K562 (cell line): ENCODE results near the gene GATAD2B. TPM values are rescaled to one million over a fixed set of nuclear protein-coding genes. Genes with fewer than 3 reads are reported as not detected.

ENCODE experiments used
- C11orf30 ChIP-seq: fragments of 450-650 bp; IDR thresholded peaks from 2 replicates; pipeline ENCODE4 v1.6.1; 2016; ENCODE audit warnings: low read depth, mild to moderate bottlenecking
- CCAR2 ChIP-seq: fragments of 200-400 bp; formaldehyde crosslinking; IDR thresholded peaks from 2 replicates; pipeline ENCODE4 v1.6.1; 2017; ENCODE audit warnings: mild to moderate bottlenecking, low read depth, low read length
- CEBPB ChIP-seq: fragments of 450-650 bp; IDR thresholded peaks from 2 replicates; pipeline ENCODE4 v1.6.1; 2016; ENCODE audit warnings: missing genetic modification characterization, missing compliant biosample characterization
- CEBPZ ChIP-seq: fragments of 150-350 bp; IDR thresholded peaks from 2 replicates; pipeline ENCODE4 v1.6.1; 2014; ENCODE audit warnings: low read depth, mild to moderate bottlenecking, low read length, borderline replicate concordance
- CGGBP1 ChIP-seq: fragments of 250-450 bp; sonication (Bioruptor Pico); IDR thresholded peaks from 2 replicates; pipeline ENCODE4 v1.9.0; 2021; ENCODE audit warnings: mild to moderate bottlenecking
- CREB1 ChIP-seq, 2 experiments: sonication (generic) in 1 of 2; formaldehyde crosslinking in 1 of 2; IDR thresholded peaks; 2 replicates each; pipeline versions ENCODE4 v1.6.1 to v1.8.0; 2012 to 2022; ENCODE audit warnings: inconsistent platforms in 1 of 2, mild to moderate bottlenecking in 1 of 2, missing genetic modification reagents in 1 of 2, moderate library complexity in 1 of 2
- CTCF ChIP-seq, 3 experiments: IDR thresholded peaks in 2 of 3; conservative IDR thresholded peaks in 1 of 3; 2 replicates each; pipeline ENCODE4 v1.5.1; 2011 to 2012; ENCODE audit warnings: low read length in 3 of 3, mild to moderate bottlenecking in 3 of 3, control low read depth in 2 of 3, improper control_type of control experiment in 1 of 3, inconsistent platforms in 1 of 3, low read depth in 1 of 3, mixed read lengths in 1 of 3, moderate library complexity in 1 of 3; ENCODE audit not compliant: insufficient read depth in 2 of 3
- FOXJ2 ChIP-seq: fragments of 200-800 bp; sonication (Bioruptor generic); IDR thresholded peaks from 2 replicates; pipeline ENCODE4 v1.6.1; 2016; ENCODE audit warnings: missing genetic modification characterization, missing compliant biosample characterization
- LARP7 ChIP-seq: fragments of 450-650 bp; IDR thresholded peaks from 2 replicates; pipeline ENCODE4 v1.6.1; 2016
- NBN ChIP-seq: fragments of 450-650 bp; IDR thresholded peaks from 2 replicates; pipeline ENCODE4 v1.6.1; 2016; ENCODE audit warnings: low read depth, mild to moderate bottlenecking
- NR3C1 ChIP-seq: sonication (generic); formaldehyde crosslinking; IDR thresholded peaks from 2 replicates; pipeline ENCODE4 v1.8.1; 2022; ENCODE audit warnings: missing genetic modification reagents
- PHB ChIP-seq: fragments of 250-450 bp; sonication (Bioruptor Pico); IDR thresholded peaks from 2 replicates; pipeline ENCODE4 v1.5.0; 2021
- RBM25 ChIP-seq: fragments of 200-400 bp; formaldehyde crosslinking; IDR thresholded peaks from 2 replicates; pipeline ENCODE4 v1.6.1; 2018; ENCODE audit warnings: low read length, low read depth, moderate library complexity; ENCODE audit not compliant: severe bottlenecking
- RFX7 ChIP-seq: fragments of 250-450 bp; sonication (Bioruptor Pico); IDR thresholded peaks from 2 replicates; pipeline ENCODE4 v1.5.1; 2021; ENCODE audit warnings: mild to moderate bottlenecking
- SLC30A9 ChIP-seq: fragments of 250-450 bp; sonication (Bioruptor Pico); IDR thresholded peaks from 2 replicates; pipeline ENCODE4 v1.8.0; 2022; ENCODE audit warnings: mild to moderate bottlenecking, moderate library complexity
- SNRNP70 ChIP-seq: fragments of 200-400 bp; formaldehyde crosslinking; optimal IDR thresholded peaks from 2 replicates; pipeline ENCODE3; 2017; ENCODE audit warnings: low read depth, low read length
- SP1 ChIP-seq: sonication (generic); formaldehyde crosslinking; IDR thresholded peaks from 2 replicates; pipeline ENCODE4 v1.8.1; 2022; ENCODE audit warnings: mild to moderate bottlenecking, missing genetic modification reagents
- SRSF9 ChIP-seq: fragments of 200-400 bp; formaldehyde crosslinking; IDR thresholded peaks from 2 replicates; pipeline ENCODE4 v1.6.1; 2017; ENCODE audit warnings: low read depth, low read length, borderline replicate concordance
- TRIM24 ChIP-seq, 2 experiments: fragments of 450-650 bp; IDR thresholded peaks; 2 replicates each; pipeline ENCODE4 v1.6.1; 2016
- USF2 ChIP-seq: sonication (generic); formaldehyde crosslinking; IDR thresholded peaks from 2 replicates; pipeline ENCODE4 v1.5.0; 2020; ENCODE audit warnings: missing genetic modification reagents
- ZNF274 ChIP-seq: IDR thresholded peaks from 2 replicates; pipeline ENCODE4 v1.6.1; 2011; ENCODE audit warnings: low read depth, mild to moderate bottlenecking, low read length, moderate library complexity, borderline replicate concordance
- ZNF311 ChIP-seq: fragments of 250-450 bp; sonication (Bioruptor Pico); IDR thresholded peaks from 2 replicates; pipeline ENCODE4 v1.4.0; 2020; ENCODE audit warnings: mild to moderate bottlenecking, moderate library complexity
- ZNF584 ChIP-seq: fragments of 200-800 bp; sonication (Bioruptor generic); IDR thresholded peaks from 2 replicates; pipeline ENCODE4 v1.6.1; 2016; ENCODE audit warnings: low read depth, mild to moderate bottlenecking, missing genetic modification characterization, missing compliant biosample characterization
- ZNF717 ChIP-seq: fragments of 250-450 bp; sonication (Bioruptor Pico); IDR thresholded peaks from 2 replicates; pipeline ENCODE4 v1.5.0; 2021
- polyA plus RNA-seq, 8 experiments: library from polyadenylated mRNA; depleted of rRNA in 4 of 8; stranded (reverse) in 5 of 8; unstranded in 3 of 8; fragments of >200 nt; fragmentation: Nextera tagmentation in 2 of 8; fragmentation: Illumina TruSeq in 1 of 8; extraction: Ambion mirVana in 2 of 8; extraction: Trizol in 1 of 8; gene quantifications; 2 replicates each; pipeline versions ENCODE4 v1.2.1 to v1.2.3, GENCODE V29; 2011 to 2014; ENCODE audit warnings: inconsistent platforms in 1 of 8, missing spikeins in 1 of 8
- total RNA-seq, 7 experiments: library from RNA; depleted of rRNA in 6 of 7; stranded (reverse); fragments of >200 nt in 6 of 7; fragmentation: Illumina TruSeq in 2 of 7; extraction: Trizol in 2 of 7; gene quantifications; 2 replicates each; pipeline versions ENCODE4 v1.2.1 to v1.2.3, GENCODE V29; 2011 to 2021; ENCODE audit warnings: low replicate concordance in 1 of 7

The GATAD2B gene
- total and polyA plus RNA-seq, 9 of the 15 experiments (the other 6 are each of a cell fraction or from before 2014, with no cell fraction given): 1.5 to 40.2 (median 4.9) TPM

GRCh38 chr1:153963030-153963849, 40.5 kb upstream of the GATAD2B start, which contains the start of gene SLC39A1 (continued):
- TF ChIP-seq CEBPZ (no peak), PHB (CRISPR knock-in tag) (no peak), SLC30A9 (CRISPR knock-in tag) (no peak), SP1 (CRISPR knock-in tag) (peak; percentile 51; the same call in 1 of the 2 replicates), ZNF584 (CRISPR knock-in tag) (no peak), LARP7 (no peak), USF2 (CRISPR knock-in tag) (no peak), C11orf30 (no peak), RBM25 (peak; percentile 71), ZNF717 (no peak), ZNF311 (CRISPR knock-in tag) (no peak), SNRNP70 (no peak), TRIM24 (IDR thresholded peaks at IDR 0.05) (no peak), CREB1 (IDR thresholded peaks at IDR 0.05) (peak; percentile 69; the same call in 1 of the 2 replicates), CREB1 (CRISPR knock-in tag; IDR thresholded peaks at IDR 0.05) (peak; percentile 74; the same call in 1 of the 2 replicates), SRSF9 (no peak), CTCF (IDR thresholded peaks at IDR 0.05 in 2 of 3, conservative IDR thresholded peaks at IDR 0.05 in 1 of 3; ENCODE audit: insufficient read depth in 2 of 3, low read depth in 1 of 3, low read length in 3 of 3) (0 out of 6 replicates have a peak, but pooled peaks of 1 of the 3 experiments have one; percentile 4), NBN (no peak), ZNF274 (no peak), CCAR2 (no peak), NR3C1 (CRISPR knock-in tag) (no peak), RFX7 (CRISPR knock-in tag) (no peak), CEBPB (tag) (no peak), FOXJ2 (tag) (no peak), CGGBP1 (CRISPR knock-in tag) (no peak)
